GM18909 (cell line): ENCODE data around the gene HIVEP2.

Experiments used
- ATAC-seq: cut with Tn5 transposase; IDR thresholded peaks from one replicate; pipeline ENCODE4 v1.9.1; 2021; ENCODE audit warnings: mild to moderate bottlenecking; ENCODE audit not compliant: unreplicated experiment, poor library complexity

HIVEP2 gene

GRCh38 chr6:142946181-142946923 lies 1.4 kb upstream of the HIVEP2 start:
- ATAC-seq = peak; percentile 28

- ATAC-seq = peak; percentile 16
Observed at GRCh38 chr6:142945446-142946180, 637 bp upstream of the HIVEP2 start.

GRCh38 chr6:142944124-142945048 lies 590 bp downstream of the HIVEP2 start:
- peak; percentile 13 for ATAC-seq

GRCh38 chr6:142943711-142944123 lies 1.3 kb downstream of the HIVEP2 start:
- ATAC-seq = no peak

GRCh38 chr6:142942805-142943227 lies 2.2 kb downstream of the HIVEP2 start:
- no peak for ATAC-seq

- ATAC-seq = no peak
Observed at GRCh38 chr6:142942238-142942637, 2.7 kb downstream of the HIVEP2 start.

- ATAC-seq = no peak
Observed at GRCh38 chr6:142941018-142941417, 4.0 kb downstream of the HIVEP2 start.

GRCh38 chr6:142940487-142940886 lies 4.5 kb downstream of the HIVEP2 start:
- ATAC-seq = no peak

GRCh38 chr6:142938510-142938909 lies 6.5 kb downstream of the HIVEP2 start:
- ATAC-seq = no peak

- ATAC-seq = no peak
Observed at GRCh38 chr6:142937986-142938385, 7.0 kb downstream of the HIVEP2 start.

- ATAC-seq = peak; percentile 74
Observed at GRCh38 chr6:142935553-142936517, 9.1 kb downstream of the HIVEP2 start.

GRCh38 chr6:142934599-142934998 lies 10.4 kb downstream of the HIVEP2 start:
- no peak for ATAC-seq

- no peak for ATAC-seq
Observed at GRCh38 chr6:142934106-142934505, 10.9 kb downstream of the HIVEP2 start.

GRCh38 chr6:142933701-142934100 lies 11.3 kb downstream of the HIVEP2 start:
- no peak for ATAC-seq

GRCh38 chr6:142932889-142933288 lies 12.1 kb downstream of the HIVEP2 start:
- ATAC-seq = no peak

- no peak for ATAC-seq
Observed at GRCh38 chr6:142929751-142930358, 15.1 kb downstream of the HIVEP2 start.

- no peak for ATAC-seq
Observed at GRCh38 chr6:142927904-142928303, 17.1 kb downstream of the HIVEP2 start.

GRCh38 chr6:142927271-142927580 lies 17.8 kb downstream of the HIVEP2 start:
- ATAC-seq = no peak
